Activated gamma-delta T cell (primary cell): ENCODE measurements around the gene INHA.

Experiments used
- DNase-seq: peaks from one replicate; lab custom pipeline; 2025; lab: John Stamatoyannopoulos, UW

The INHA gene

GRCh38 chr2:219574484-219575311 is 2.6 kb downstream of the INHA start:
- DNase-seq: no peak

GRCh38 chr2:219575566-219576504 is 3.7 kb downstream of the INHA start:
- no peak for DNase-seq

GRCh38 chr2:219576505-219577388 is 4.6 kb downstream of the INHA start:
- DNase-seq: no peak

GRCh38 chr2:219578811-219579613 is 6.9 kb downstream of the INHA start:
- no peak for DNase-seq

- no peak for DNase-seq
Observed at GRCh38 chr2:219581346-219581745, 9.2 kb downstream of the INHA start.

DNA sequence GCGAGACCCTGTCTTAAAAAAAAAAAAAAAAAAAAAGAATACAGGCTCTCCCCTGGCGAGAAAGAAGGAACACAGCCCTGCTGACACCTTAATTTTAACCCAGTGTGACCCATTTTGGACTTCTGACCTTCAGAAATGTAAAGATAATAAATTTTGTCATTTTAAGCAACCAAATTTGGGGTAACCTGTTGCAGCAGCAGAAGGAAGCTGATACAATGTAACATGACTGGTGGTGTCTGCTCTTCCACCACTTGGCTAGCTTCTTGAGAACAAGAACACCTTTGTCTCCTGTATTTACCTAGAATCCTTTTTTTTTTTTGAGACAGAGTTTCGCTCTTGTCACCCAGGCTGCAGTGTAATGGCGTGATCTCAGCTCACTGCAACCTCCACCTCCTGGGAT is 19.0 kb downstream of the INHA start:
- DNase-seq: no peak

DNA sequence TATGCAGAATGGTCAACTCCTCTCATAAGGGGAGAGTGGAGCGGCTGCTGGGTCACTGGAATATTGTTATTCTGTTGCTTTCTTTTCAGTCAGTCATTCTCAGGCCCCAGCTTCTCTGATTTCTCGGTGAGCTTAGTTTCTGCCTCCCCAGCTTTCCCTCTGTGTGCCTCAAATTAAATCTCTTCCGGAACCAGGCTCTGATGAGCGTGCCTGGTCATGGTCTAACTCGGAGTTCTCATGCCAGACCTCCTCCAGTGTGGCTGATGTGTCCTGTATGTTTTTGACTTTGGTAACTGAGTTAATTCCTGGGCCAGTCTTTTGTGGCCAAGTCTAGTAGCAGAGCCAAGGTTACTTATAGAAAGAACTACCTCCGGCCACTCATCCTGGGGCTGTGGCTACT is 20.6 kb downstream of the INHA start:
- no peak for DNase-seq

GRCh38 chr2:219593154-219593553 is 21.0 kb downstream of the INHA start:
- DNase-seq: no peak

DNA sequence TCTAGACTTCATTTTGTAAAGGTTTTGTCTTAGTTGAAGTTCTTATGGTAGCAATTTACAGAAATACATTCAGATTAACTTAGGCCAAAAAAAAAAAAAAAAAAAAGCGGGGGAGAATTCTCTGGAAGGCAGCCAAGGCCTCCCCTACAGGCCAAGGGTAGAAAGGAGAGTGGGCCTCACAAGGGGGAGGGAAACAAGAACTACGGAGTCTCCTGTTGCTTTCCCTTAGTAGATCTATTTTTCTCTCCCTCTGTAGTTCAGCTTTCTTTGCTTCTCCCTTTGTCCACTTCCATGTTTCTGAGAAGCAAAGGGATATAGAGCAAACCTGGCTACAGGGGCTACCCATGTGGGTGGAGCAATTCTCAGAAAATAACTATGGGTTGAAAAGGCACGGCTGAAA is 23.1 kb downstream of the INHA start:
- no peak for DNase-seq

DNA sequence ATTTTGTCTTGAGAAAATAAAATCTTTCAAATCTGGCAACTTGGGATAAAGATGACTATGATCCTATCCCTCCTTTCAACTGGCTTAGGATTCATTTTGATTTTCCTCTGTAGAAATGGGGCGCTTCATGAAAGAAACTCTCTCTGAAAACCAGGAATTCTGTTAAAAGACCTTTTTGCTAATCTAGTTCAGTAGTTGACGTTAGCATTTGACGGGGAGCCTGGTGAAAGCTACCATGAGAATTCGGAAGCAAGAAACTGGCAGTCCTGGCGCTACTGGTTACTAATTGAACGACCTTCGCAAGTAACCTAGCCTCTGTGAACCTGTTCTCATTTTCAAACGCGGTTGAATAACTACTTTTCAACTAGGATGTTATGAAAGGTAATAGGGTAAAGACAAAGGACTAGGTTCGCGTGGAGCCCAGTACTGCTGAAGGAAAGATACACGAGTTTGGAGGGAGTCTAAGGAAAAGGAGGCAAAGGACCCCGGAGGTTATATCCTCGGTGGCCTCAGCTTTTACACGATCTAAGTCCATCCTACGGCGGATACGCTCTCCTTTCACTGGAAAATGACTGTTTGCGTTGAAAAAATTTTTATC is 24.9 kb downstream of the INHA start:
- no peak for DNase-seq

DNA sequence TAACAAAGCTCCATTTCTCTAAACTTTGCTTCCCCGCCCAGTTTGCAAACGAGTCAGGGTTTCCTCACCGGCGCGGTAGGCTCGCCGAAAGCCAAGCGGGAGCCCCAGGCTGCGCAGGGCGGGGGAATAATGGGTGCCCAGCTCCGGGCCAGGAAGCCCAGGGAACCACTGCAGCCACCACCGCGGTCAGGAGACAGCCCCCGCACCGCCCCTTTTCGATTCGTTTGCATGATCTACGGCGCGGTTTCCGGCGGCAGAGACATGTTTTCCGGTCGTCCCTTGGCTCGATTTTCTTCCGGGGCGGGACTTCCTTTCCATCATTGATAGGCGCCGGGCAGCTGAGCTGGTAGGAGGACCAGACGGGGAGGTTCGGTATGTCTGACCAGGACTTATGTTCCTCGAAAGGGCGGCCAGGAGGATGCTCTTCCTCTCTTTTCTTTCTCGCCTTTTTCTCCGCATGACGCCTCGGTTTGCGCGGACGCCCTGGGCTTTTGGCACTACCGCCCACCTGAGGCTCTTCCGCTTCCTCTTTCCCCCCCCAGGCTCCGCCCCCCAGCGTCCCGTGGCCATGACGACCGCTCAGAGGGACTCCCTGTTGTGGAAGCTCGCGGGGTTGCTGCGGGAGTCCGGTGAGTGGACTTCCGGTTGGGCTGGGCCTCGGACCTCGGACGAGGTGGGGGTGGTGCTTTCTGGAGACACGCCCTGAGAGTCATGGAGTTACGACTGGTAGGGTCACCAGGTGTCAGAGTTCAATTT is 25.6 kb downstream of the INHA start, which contains the start of gene STK11IP:
Gene STK11IP, plus strand, starts transcription at position 306 of the 756 bp plus-strand sequence. Its CDS starts 263 bp downstream, at position 569.
- peak; percentile 74 for DNase-seq

GRCh38 chr2:219598308-219599078 is 26.4 kb downstream of the INHA start:
- DNase-seq: no peak

DNA sequence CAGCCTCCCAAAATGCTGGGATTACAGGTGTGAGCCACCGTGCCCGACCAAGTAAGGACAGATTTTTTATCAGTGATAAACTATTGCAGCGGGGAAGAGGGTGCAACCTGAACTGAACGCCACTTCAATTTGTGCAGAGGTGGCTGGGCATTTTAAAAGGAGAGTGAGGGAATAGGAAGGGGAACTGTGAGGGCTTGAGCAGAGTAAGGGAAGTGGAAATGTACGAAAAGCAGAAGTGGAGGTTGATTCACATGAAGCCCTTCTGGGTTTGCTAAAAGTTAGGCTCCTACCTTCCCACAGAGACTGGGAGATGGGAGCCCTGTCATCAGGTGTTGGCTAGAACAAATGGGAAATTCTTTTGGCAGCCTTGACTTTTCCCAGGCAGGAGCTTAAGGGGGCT is 31.7 kb downstream of the INHA start:
- DNase-seq: no peak

GRCh38 chr2:219605607-219605954 is 33.5 kb downstream of the INHA start:
- DNase-seq: no peak

DNA sequence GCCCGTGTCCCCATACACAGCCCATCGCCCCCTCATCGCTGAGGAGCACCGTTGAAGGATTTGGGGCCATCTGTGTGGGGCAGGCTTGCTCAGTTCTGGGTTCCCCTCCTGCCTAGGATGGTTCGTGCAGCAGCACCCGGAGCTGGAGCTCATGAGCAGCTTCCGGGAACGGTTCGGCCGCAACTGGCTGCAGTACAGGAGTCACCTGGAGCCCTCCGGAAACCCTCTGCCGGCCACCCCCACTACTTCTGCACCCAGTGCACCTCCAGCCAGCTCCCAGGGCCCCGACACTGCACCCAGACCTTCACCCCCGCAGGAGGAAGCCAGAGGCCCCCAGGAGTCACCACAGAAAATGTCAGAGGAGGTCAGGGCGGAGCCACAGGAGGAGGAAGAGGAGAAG is 35.8 kb downstream of the INHA start:
- DNase-seq: no peak

GRCh38 chr2:219608399-219608964 is 36.4 kb downstream of the INHA start:
- no peak for DNase-seq

DNA sequence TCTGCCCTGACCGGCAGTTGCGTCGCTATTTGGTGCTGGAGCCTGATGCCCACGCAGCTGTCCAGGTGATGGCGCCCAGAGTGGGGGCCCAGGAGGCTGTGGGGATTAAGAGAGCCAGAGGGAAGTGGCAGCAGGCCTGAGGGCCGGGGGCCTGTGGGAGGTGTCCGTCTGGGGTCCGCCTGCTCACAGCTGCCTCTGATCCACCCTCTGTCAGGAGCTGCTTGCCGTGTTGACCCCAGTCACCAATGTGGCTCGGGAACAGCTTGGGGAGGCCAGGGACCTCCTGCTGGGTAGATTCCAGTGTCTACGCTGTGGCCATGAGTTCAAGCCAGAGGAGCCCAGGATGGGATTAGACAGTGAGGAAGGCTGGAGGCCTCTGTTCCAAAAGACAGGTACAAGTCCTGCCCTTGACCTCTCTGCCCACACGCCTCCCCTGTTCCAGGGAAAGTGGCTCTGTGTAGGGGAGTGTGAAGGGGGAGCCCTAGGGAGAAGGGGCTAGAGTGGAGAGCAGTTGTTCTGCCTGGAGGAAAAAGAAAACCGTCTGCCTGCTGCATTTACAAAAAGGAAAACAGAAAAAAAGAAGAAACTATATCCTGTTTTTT is 37.1 kb downstream of the INHA start:
- DNase-seq: no peak

GRCh38 chr2:219611306-219611705 is 39.2 kb downstream of the INHA start:
- no peak for DNase-seq
